Nephron (organoid): ENCODE measurements around the gene ABCC12.

ENCODE experiments used
- H3K27ac Mint-ChIP-seq, 3 experiments: 2 replicates each; pipeline ENCODE4 v1.8.0; 2020; ENCODE audit warnings: mixed read lengths in 3 of 3, mild to moderate bottlenecking in 2 of 3, moderate library complexity in 1 of 3
- H3K27me3 Mint-ChIP-seq: 2 replicates; pipeline ENCODE4 v1.8.0; 2021; ENCODE audit warnings: low read depth, mild to moderate bottlenecking, moderate library complexity, mixed read lengths
- H3K36me3 Mint-ChIP-seq: 2 replicates; pipeline ENCODE4 v1.8.0; 2020; ENCODE audit warnings: low read depth, mixed read lengths
- H3K4me1 Mint-ChIP-seq: 2 replicates; pipeline ENCODE4 v1.8.0; 2020; ENCODE audit warnings: mixed read lengths
- H3K4me3 Mint-ChIP-seq, 3 experiments: 2 replicates each; pipeline ENCODE4 v1.8.0; 2020; ENCODE audit warnings: mild to moderate bottlenecking in 3 of 3, mixed read lengths in 3 of 3, moderate library complexity in 2 of 3
- H3K9me3 Mint-ChIP-seq: 2 replicates; pipeline ENCODE4 v1.8.0; 2020; ENCODE audit warnings: mixed read lengths
- TF ChIP-seq, protein P1 (sequence below), 3 experiments: fragments of 200-600 bp; sonication (generic); IDR thresholded peaks; one replicate each; pipeline ENCODE4 v1.5.0; 2021; ENCODE audit warnings: antibody characterized with exemption in 3 of 3; ENCODE audit not compliant: unreplicated experiment in 3 of 3

ABCC12 gene

GRCh38 chr16:48161906-48162305, 6.1 kb upstream of the ABCC12 start:
- Mint-ChIP-seq H3K27me3 (peaks cover 20% of the 10 kb centered on the region), H3K9me3 (no peaks in the 10 kb centered on the region), H3K4me3 (no peak overlapping the region), H3K27ac (no peak overlapping the region), H3K4me1 (no peaks in the 10 kb centered on the region), H3K36me3 (no peaks in the 10 kb centered on the region)
- TF ChIP-seq, protein P1, sequence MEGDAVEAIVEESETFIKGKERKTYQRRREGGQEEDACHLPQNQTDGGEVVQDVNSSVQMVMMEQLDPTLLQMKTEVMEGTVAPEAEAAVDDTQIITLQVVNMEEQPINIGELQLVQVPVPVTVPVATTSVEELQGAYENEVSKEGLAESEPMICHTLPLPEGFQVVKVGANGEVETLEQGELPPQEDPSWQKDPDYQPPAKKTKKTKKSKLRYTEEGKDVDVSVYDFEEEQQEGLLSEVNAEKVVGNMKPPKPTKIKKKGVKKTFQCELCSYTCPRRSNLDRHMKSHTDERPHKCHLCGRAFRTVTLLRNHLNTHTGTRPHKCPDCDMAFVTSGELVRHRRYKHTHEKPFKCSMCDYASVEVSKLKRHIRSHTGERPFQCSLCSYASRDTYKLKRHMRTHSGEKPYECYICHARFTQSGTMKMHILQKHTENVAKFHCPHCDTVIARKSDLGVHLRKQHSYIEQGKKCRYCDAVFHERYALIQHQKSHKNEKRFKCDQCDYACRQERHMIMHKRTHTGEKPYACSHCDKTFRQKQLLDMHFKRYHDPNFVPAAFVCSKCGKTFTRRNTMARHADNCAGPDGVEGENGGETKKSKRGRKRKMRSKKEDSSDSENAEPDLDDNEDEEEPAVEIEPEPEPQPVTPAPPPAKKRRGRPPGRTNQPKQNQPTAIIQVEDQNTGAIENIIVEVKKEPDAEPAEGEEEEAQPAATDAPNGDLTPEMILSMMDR (IDR thresholded peaks at IDR 0.05; ENCODE audit: unreplicated experiment in 3 of 3): no peak

- TF ChIP-seq, protein P1 (IDR thresholded peaks at IDR 0.05; ENCODE audit: unreplicated experiment in 3 of 3): no peak
- Mint-ChIP-seq H3K27me3 (peaks cover 25% of the 10 kb centered on the region), H3K4me1 (no peaks in the 10 kb centered on the region), H3K36me3 (no peaks in the 10 kb centered on the region), H3K27ac (no peak overlapping the region), H3K4me3 (no peak overlapping the region), H3K9me3 (no peaks in the 10 kb centered on the region)
Measured at GRCh38 chr16:48160575-48160974, 4.8 kb upstream of the ABCC12 start.

GRCh38 chr16:48158296-48158695, 2.5 kb upstream of the ABCC12 start:
- no peaks in the 10 kb centered on the region for H3K36me3 Mint-ChIP-seq
- no peaks in the 10 kb centered on the region for H3K4me1 Mint-ChIP-seq
- peaks cover 37% of the 10 kb centered on the region for H3K27me3 Mint-ChIP-seq
- no peak overlapping the region for H3K4me3 Mint-ChIP-seq
- TF ChIP-seq, protein P1 (IDR thresholded peaks at IDR 0.05; ENCODE audit: unreplicated experiment in 3 of 3): no peak
- no peaks in the 10 kb centered on the region for H3K9me3 Mint-ChIP-seq
- H3K27ac Mint-ChIP-seq: no peak overlapping the region

GRCh38 chr16:48157794-48158193, 2.0 kb upstream of the ABCC12 start:
- Mint-ChIP-seq H3K9me3 (no peaks in the 10 kb centered on the region), H3K36me3 (no peaks in the 10 kb centered on the region), H3K27ac (no peak overlapping the region), H3K4me3 (no peak overlapping the region), H3K4me1 (no peaks in the 10 kb centered on the region), H3K27me3 (peaks cover 37% of the 10 kb centered on the region)
- TF ChIP-seq, protein P1 (IDR thresholded peaks at IDR 0.05; ENCODE audit: unreplicated experiment in 3 of 3): no peak

- H3K4me1 Mint-ChIP-seq: no peaks in the 10 kb centered on the region
- TF ChIP-seq, protein P1 (IDR thresholded peaks at IDR 0.05; ENCODE audit: unreplicated experiment in 3 of 3): no peak
Measured at GRCh38 chr16:48157302-48157701, 1.5 kb upstream of the ABCC12 start.

DNA sequence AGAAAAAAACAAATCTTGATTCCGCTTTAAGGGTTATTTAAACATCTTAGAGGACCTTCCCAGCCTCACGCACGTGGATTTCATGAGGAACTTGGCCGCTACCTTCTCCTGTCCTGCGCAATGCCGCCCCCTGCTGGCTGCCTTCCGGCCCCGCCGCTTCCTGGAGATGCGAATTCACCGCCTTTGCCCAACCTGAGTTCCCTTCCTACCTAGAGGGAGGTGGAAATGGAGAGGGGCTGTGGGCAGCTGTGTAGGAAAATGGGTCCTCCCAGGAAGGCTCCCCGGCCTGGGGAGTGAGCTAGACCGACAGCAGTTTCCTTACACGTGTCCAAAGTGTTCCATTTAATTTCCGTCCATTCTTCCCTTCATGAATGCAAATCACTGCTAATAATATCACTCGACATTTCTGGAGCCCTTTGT, 1.0 kb upstream of the ABCC12 start:
- no peak overlapping the region for H3K27ac Mint-ChIP-seq
- H3K4me1 Mint-ChIP-seq: no peaks in the 10 kb centered on the region
- no peaks in the 10 kb centered on the region for H3K36me3 Mint-ChIP-seq
- no peaks in the 10 kb centered on the region for H3K9me3 Mint-ChIP-seq
- no peak overlapping the region for H3K4me3 Mint-ChIP-seq
- TF ChIP-seq, protein P1 (IDR thresholded peaks at IDR 0.05; ENCODE audit: unreplicated experiment in 3 of 3): peak; percentile 84 to 92 (median 92)
- peaks cover 42% of the 10 kb centered on the region for H3K27me3 Mint-ChIP-seq

More at GRCh38 chr16:48157302-48157701, 1.5 kb upstream of the ABCC12 start:
- H3K9me3 Mint-ChIP-seq: no peaks in the 10 kb centered on the region
- no peak overlapping the region for H3K27ac Mint-ChIP-seq
- H3K27me3 Mint-ChIP-seq: peaks cover 40% of the 10 kb centered on the region
- H3K36me3 Mint-ChIP-seq: no peaks in the 10 kb centered on the region
- H3K4me3 Mint-ChIP-seq: no peak overlapping the region
